IPS-18a (cell line): ENCODE data around the gene POP4.

Experiments
- H3K27ac ChIP-seq: one replicate; pipeline ENCODE4 v1.5.1; 2013; ENCODE audit warnings: low read length
- H3K27me3 ChIP-seq: one replicate; pipeline ENCODE4 v1.6.1; 2013; ENCODE audit warnings: mild to moderate bottlenecking, low read length; ENCODE audit not compliant: control insufficient read depth, insufficient read depth
- H3K36me3 ChIP-seq: one replicate; pipeline ENCODE4 v1.6.1; 2013; ENCODE audit warnings: low read depth, low read length; ENCODE audit not compliant: control insufficient read depth
- H3K4me1 ChIP-seq: one replicate; pipeline ENCODE4 v1.6.1; 2013; ENCODE audit warnings: low read depth, low read length; ENCODE audit not compliant: control insufficient read depth
- H3K4me3 ChIP-seq: one replicate; pipeline ENCODE4 v1.5.1; 2013; ENCODE audit warnings: low read length
- H3K9ac ChIP-seq: one replicate; pipeline ENCODE4 v1.6.1; 2013; ENCODE audit warnings: mild to moderate bottlenecking, low read length, moderate library complexity
- H3K9me3 ChIP-seq: one replicate; pipeline ENCODE4 v1.6.1; 2013; ENCODE audit warnings: low read depth, low read length; ENCODE audit not compliant: control insufficient read depth

POP4 gene

DNA sequence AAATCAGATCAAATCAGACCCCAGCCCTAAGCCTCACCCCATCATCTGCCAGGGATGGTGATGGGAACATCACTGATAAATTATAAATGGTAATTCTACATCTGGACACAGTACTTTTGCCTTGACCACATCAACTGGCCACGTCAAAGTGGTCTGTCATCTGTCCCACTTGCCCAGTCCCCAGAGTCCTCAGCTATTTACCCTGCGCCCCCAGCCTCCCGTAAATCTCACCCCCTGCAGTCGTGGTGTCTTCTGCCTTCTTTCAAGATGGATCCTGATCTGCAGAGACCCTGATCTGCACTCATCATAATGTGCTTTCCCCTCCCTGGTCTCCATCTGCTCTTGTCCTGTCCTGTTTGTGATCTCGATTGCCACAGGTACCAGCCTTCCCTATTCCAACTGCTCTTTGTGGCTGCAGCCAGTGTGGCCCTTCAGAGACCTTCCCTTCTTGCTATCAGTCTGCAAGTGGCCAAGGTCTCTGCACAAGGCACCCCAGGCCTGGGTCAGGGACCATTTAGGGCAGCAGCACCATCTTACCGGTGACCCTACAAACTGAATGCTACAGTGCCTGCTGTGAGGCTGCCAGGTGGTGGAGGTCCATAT lies 26.7 kb upstream of the POP4 start:
- H3K4me1 ChIP-seq, result peaks cover 13% of the 10 kb centered on the region
- no peak overlapping the region for H3K27ac ChIP-seq
- H3K9me3 ChIP-seq, result no peaks in the 10 kb centered on the region
- H3K36me3 ChIP-seq, result no peaks in the 10 kb centered on the region
- H3K4me3 ChIP-seq, result no peak overlapping the region
- H3K27me3 ChIP-seq, result no peaks in the 10 kb centered on the region
- no peak overlapping the region for H3K9ac ChIP-seq

DNA sequence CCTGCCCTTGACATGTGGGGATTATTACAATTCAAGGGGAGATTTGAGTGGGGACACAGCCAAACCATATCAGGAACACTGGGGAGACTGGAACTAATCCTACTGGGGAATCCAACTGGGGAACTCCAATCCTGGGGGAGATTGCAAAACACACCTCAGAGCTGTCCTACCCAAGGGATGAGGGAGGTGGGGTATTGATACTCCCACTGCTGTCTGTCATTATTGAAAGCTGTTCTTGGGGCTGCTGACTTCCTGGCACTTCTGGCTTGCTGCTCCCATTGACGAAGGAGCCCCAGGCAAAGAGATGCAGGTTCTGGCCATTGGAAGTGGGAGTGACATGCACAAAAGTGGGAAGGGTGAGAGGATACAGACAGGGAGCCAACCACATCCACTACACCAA lies 24.7 kb upstream of the POP4 start:
- no peak overlapping the region for H3K4me3 ChIP-seq
- H3K9me3 ChIP-seq, result no peaks in the 10 kb centered on the region
- H3K27ac ChIP-seq, result no peak overlapping the region
- no peaks in the 10 kb centered on the region for H3K36me3 ChIP-seq
- no peak overlapping the region for H3K9ac ChIP-seq
- H3K4me1 ChIP-seq, result peaks cover 5% of the 10 kb centered on the region
- no peaks in the 10 kb centered on the region for H3K27me3 ChIP-seq

DNA sequence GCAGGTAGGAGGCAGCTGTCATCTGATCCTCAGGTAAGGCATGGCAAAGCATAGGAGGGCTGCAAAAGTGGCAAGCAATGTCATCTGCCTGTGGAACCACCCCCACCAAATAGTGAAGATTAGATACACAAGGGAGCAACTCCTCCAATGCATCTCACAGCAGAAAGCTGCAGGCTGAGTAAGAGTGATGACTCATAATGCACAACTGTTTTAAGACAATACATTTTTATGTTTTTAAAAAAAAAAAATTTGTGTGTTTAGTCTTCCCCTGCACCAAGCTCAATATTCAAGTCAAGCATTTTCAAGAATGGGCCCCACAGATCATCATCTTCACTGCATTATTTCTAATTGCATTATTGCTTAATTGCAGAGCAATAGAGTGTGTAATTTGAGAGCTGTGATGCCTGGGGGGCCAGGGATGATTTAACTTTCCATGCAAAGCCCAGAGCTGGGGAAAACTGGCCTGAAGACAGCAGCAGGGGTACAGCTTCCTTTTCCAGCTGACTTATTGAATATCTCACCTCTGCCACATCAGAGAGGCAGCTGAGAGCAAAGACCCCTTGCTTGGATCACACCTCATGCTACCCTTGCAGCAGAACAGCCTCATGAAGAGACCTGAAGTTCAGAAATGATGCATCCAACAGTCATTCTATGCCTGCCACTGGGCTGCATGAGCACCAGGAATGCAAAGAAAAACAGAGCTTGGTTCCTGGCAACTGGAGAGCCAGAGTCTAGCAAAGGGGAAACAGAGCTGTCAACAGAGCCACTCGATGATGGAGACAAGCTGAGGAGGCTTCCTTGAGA lies 22.7 kb upstream of the POP4 start:
- no peaks in the 10 kb centered on the region for H3K27me3 ChIP-seq
- H3K9me3 ChIP-seq, result no peaks in the 10 kb centered on the region
- no peak overlapping the region for H3K4me3 ChIP-seq
- no peaks in the 10 kb centered on the region for H3K36me3 ChIP-seq
- no peak overlapping the region for H3K27ac ChIP-seq
- no peak overlapping the region for H3K9ac ChIP-seq
- no peaks in the 10 kb centered on the region for H3K4me1 ChIP-seq

DNA sequence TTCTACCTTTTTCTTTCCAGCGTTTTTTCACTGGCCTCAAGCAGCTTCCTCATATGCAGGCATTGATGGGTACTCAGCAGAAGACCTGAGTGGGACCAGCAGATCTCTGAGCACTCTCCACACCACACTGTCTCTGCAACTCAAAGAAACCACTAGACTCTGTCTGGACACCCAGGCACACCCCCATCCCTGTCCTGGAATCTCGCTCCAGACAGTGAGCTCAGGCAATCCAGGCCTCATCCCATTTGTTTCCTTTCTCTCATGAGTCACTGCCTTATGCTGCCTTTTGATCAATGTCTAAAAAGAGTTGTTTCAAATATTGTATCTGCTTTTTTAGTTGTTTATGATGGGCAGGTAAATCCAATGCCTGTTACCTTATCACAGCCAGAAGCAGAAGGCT lies 19.7 kb upstream of the POP4 start:
- Histone ChIP-seq H3K9me3 (no peaks in the 10 kb centered on the region), H3K27me3 (no peaks in the 10 kb centered on the region), H3K27ac (no peak overlapping the region), H3K36me3 (no peaks in the 10 kb centered on the region), H3K4me3 (no peak overlapping the region), H3K4me1 (no peaks in the 10 kb centered on the region), H3K9ac (no peak overlapping the region)

DNA sequence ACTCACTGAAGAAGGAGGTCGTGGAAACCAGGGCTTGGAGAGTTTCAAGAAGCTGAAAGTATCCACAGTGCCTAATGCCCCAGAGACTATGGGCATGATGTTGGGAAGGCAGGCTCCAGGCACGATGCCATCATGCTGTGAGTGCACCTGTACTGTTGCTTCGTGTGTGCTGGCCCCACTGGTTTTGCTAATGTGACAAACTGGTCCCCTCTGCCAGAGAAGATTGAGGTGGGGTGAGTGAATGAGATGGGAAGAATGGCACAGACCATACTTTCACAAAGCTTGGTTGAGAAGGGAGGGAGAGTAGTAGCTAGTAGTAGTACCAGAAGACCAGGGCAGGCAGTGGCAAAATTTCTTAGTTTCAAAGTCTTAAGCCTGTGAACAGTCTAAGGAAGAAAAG lies 19.0 kb upstream of the POP4 start:
- Histone ChIP-seq H3K4me3 (no peak overlapping the region), H3K9me3 (no peaks in the 10 kb centered on the region), H3K27me3 (no peaks in the 10 kb centered on the region)

DNA sequence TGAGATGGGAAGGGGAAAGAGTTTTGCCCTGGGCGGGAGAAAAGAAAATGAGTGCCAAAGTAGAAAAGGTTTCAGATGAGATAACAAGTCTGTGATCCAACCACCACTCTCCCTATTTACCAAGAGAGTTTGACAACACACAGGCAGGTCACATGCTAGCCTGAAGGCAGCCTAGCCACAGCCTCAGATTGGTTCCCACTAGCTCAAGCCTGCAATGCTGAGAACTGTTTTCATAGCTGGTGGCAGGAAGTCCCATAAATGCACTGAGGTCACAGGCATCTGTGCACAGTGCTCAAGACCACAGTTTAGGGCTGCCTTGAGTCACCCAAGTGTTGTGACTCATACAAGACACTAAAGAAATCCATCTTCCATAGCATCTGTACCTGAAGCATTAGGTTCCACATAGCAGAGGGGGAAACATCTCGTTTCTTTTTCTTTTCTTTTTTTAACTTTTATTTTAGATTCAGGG lies 18.5 kb upstream of the POP4 start:
- no peak overlapping the region for H3K27ac ChIP-seq
- H3K4me3 ChIP-seq, result no peak overlapping the region
- no peaks in the 10 kb centered on the region for H3K27me3 ChIP-seq
- no peaks in the 10 kb centered on the region for H3K36me3 ChIP-seq
- no peak overlapping the region for H3K9ac ChIP-seq
- H3K4me1 ChIP-seq, result no peaks in the 10 kb centered on the region
- no peaks in the 10 kb centered on the region for H3K9me3 ChIP-seq

More for the DNA sequence above, 19.0 kb upstream of the POP4 start:
- Histone ChIP-seq H3K9ac (no peak overlapping the region), H3K36me3 (no peaks in the 10 kb centered on the region), H3K4me1 (no peaks in the 10 kb centered on the region), H3K27ac (no peak overlapping the region)

DNA sequence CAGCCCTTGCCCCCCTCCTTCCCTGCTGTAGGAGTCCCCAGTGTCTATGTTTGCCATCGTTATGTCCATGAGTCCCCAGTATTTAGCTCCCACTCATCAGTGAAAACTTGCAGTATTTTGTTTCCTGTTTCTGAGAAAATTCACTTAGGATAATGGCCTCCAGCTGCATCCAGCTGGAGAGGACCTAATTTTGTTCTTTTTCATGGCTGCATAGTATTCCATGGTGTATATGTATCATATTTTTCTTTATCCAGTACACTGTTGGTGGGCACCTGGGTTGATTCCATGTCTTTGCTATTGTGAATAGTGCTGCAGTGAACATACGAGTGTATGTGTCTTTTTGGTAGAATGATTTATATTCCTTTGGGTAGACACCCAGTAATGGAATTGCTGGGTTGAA lies 18.0 kb upstream of the POP4 start:
- Histone ChIP-seq H3K9ac (no peak overlapping the region), H3K9me3 (no peaks in the 10 kb centered on the region), H3K4me1 (no peaks in the 10 kb centered on the region), H3K4me3 (no peak overlapping the region), H3K27ac (no peak overlapping the region), H3K27me3 (no peaks in the 10 kb centered on the region), H3K36me3 (no peaks in the 10 kb centered on the region)

DNA sequence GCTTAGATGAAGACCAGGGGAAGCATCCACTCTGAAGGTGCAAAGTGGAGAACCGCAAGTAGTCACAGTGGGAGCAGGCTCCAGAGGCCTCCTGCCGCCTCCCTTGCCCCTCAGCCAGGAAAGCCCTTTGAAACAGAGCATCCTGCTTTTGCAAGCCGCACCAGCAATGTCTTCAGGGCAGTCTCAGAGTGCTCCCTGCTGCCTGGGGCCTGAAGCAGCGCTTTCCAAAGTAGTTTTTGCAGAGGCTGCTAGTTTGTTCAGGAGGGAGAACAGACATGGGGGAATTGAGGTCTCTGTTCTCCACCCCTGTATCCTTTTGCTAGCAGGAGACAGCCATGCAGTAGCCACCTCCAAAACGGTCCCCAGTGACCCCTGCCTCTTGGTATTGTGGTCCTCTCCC lies 15.8 kb upstream of the POP4 start:
- Histone ChIP-seq H3K4me3 (no peak overlapping the region), H3K27me3 (peaks cover 9% of the 10 kb centered on the region), H3K9me3 (no peaks in the 10 kb centered on the region), H3K4me1 (no peaks in the 10 kb centered on the region), H3K9ac (no peak overlapping the region), H3K36me3 (no peaks in the 10 kb centered on the region), H3K27ac (no peak overlapping the region)

DNA sequence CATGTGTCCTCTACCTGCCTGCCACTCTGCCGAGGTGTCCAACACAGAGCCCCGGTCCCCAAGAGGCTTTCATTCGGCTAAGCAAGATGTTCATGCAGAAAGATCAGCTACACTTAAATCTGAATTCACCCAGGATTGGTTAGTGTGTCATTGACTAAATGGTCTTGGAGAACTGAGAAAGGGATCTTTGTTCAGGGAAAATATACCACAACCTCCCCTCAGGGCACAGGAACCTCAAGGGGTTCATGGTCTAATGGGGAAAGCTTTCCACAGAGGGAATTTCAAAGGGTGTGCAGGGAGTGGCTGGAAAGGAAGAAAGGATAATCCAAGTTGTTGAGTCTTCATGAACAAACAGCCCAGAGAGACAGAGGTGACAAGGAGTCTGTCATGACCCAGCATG lies 14.4 kb upstream of the POP4 start:
- H3K4me1 ChIP-seq, result peaks cover 13% of the 10 kb centered on the region
- H3K4me3 ChIP-seq, result no peak overlapping the region
- no peak overlapping the region for H3K27ac ChIP-seq
- no peaks in the 10 kb centered on the region for H3K9me3 ChIP-seq
- H3K9ac ChIP-seq, result no peak overlapping the region
- peaks cover 19% of the 10 kb centered on the region for H3K27me3 ChIP-seq
- no peaks in the 10 kb centered on the region for H3K36me3 ChIP-seq

DNA sequence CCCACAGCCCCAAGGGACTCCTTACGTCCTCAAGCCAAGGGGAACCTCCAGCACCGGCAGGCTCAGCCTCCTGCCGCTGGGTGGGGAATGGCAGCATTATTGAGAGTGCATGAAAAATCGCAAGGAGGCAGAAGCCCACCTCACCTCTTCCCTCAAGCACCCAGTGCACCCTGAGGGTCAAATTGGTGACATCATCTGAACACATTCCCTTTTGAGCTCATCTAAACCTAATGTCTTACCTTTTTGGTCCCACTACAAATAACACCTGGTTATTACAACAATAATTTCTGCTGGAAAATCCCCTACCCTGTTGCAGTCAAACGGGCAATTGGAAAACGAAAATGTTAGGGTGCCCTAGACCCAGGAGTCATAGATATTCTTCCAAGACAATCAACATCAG lies 12.2 kb upstream of the POP4 start:
- peaks cover 26% of the 10 kb centered on the region for H3K27me3 ChIP-seq
- H3K9ac ChIP-seq, result no peak overlapping the region

DNA sequence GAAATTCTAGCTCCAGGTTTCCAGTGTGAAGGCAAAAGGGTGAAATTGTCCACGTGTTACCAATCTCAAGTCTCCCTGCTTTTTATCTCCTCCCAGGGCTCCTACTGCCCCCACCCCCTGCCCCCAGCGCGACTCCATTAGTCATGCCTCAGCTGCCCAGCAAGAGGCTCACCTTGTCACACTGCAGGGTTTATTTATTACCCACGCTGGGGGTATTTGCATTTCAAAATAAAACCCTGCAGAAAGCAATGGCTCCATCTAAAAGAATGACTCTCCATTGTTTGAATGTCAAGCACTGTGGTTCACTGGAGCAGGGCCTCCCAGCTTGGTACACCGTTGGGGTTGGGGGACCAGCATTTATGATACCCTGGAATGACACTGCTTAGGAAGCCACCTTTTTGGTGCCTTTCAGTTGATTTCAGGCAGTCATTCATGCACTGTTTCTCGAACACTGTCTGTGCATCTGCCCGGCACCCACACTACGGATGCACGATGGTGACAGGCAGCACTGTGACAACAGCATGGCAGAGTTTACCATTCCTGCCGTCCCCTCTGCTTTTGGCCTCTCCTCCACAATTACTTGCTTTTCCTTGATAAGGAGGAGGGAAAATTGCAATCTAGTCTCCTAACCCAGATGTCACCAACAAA lies 9.9 kb upstream of the POP4 start:
- H3K9ac ChIP-seq, result no peak overlapping the region
- no peaks in the 10 kb centered on the region for H3K36me3 ChIP-seq
- H3K27me3 ChIP-seq, result peaks cover 26% of the 10 kb centered on the region
- no peaks in the 10 kb centered on the region for H3K9me3 ChIP-seq
- peaks cover 19% of the 10 kb centered on the region for H3K4me1 ChIP-seq
- H3K4me3 ChIP-seq, result peak overlapping the region; percentile 14
- H3K27ac ChIP-seq, result no peak overlapping the region

More for the DNA sequence above, 12.2 kb upstream of the POP4 start:
- no peak overlapping the region for H3K27ac ChIP-seq
- H3K4me1 ChIP-seq, result peaks cover 19% of the 10 kb centered on the region
- H3K36me3 ChIP-seq, result no peaks in the 10 kb centered on the region
- no peak overlapping the region for H3K4me3 ChIP-seq
- no peaks in the 10 kb centered on the region for H3K9me3 ChIP-seq
